GM12892 (cell line): Measurements from ENCODE around the gene MAFG.
"Not testable (repeated sequence)": the region's sequence is repeated elsewhere in the genome, so short reads cannot be mapped to it uniquely, and the experiment has no call there.

Experiments
- DNase-seq: peaks from one replicate; pipeline ENCODE4 v3.0.0; 2011; ENCODE audit not compliant: insufficient read length
- FAIRE-seq: peaks from 2 replicates; lab custom pipeline; 2011; peaks lifted over from hg19 to GRCh38; lab: Jason Lieb, UNC
- POLR2A ChIP-seq: IDR thresholded peaks from 2 replicates; pipeline ENCODE4 v1.6.1; 2011; ENCODE audit warnings: low read depth, low read length, control low read depth
- POLR2AphosphoS5 ChIP-seq: IDR thresholded peaks from 2 replicates; pipeline ENCODE4 v1.6.1; 2011; ENCODE audit warnings: low read depth, low read length, control low read depth
- TAF1 ChIP-seq: IDR thresholded peaks from 2 replicates; pipeline ENCODE4 v1.6.1; 2011; ENCODE audit warnings: low read depth, mild to moderate bottlenecking, control low read depth, low read length, borderline replicate concordance

MAFG gene

DNA sequence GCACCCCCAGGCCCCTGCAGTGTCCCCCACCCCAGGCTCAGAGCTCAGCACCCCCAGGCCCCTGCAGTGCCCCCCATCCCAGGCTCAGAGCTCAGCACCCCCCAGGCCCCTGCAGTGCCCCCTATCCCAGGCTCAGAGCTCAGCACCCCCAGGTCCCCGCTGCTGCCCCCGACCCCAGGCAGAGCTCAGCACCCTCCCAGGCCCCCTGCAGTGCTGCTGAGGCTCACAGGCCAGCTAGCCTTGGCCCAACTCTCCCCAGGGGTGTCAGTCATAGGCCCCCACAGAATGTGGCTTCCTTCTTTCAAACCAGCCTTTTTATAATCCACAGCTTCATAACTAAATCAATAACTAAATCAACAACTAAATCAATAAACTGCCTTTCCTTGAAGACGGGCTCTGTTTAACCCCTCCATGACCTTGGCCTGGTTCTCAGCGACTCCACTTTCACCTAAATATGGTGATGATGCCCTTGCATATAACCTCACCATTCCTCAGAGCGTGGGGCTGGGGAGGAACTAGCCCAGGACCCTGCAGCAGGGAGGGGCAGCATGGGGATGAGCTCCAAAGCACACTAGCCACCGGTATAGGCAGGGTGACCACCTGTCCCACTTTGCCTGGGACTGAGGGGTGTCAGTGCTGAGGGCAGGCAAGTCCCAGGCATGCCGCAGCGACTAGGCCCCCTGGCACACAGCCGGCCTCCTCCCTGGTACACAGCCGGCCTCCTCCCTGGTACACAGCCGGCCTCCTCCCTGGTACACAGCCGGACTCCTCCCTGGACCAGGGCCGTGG lies 28.4 kb upstream of the MAFG start:
- TF ChIP-seq TAF1 = no peak
- no peak for TF ChIP-seq POLR2A
- TF ChIP-seq POLR2AphosphoS5 = no peak
- FAIRE-seq = no peak
- DNase-seq = no peak

DNA sequence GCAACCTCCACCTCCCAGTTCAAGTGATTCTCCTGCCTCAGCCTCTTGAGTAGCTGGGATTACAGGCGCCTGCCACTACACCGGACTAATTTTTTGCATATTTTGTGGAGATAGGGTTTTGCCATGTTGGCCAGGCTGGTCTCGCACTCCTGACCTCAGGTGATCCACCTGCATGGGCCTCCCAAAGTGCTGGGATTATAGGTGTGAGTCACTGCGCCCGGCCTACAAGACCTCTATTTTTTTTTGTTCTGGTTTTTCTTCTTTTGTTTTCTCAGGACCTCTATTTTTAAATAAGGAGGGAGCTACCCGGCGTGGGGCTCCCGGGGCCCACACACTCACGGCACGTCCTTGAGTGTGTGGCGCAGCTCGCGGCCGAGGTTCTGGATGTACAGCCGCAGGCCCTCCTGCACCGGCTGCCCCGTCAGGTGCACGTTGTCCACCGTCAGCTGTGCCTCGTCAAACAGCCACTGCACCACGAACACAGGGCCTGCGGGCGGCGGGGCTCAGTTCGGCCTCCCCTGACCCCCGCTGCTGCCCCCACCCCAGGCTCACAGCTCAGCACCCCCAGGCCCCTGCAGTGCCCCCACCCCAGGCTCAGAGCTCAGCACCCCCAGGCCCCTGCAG lies 27.6 kb upstream of the MAFG start:
- FAIRE-seq = no peak
- TF ChIP-seq POLR2A = no peak
- TF ChIP-seq POLR2AphosphoS5 = no peak
- no peak for TF ChIP-seq TAF1
- DNase-seq = no peak

DNA sequence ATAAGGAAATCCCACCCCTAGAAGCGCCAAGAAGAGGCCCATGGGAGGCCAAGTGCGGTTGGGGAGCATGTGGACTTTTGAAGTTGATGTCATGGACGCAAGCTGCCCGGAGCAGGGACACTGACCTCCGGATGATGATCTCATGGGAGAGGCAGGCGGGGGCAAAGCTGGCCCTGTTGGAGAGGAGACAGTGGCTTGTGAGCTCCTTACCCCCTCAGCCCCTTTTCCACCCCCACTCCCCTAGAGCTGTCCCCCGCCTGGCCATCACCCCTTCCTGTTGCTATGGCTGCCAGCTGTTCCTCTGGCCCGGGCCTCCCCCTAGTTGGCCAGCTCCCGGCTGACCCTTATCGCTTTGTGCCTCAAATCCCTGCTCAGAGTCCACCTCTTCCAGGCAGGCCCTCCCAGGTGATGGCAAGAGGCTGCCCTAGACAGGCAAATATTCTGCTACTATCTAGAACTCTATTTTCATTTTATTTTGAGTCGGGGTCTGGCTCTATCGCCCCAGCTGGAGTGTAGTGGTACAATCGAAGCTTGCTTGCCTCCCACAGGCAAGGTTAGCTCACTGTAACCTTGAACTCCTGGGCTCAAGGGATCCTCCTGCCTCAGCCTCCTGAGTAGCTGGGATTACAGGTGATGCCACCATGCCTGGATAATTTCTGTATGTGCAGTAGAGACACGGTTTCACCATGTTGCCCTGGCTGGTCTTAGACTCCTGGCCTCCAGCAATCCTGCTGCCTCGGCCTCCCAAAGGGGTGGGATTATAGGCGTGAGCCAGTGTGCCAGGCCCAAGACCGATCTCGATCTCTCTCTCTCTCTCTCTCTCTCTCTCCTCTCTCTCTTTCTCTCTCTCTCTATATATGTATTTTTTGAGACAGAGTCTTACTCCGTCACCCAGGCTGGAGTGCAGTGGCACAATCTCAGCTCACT lies 26.9 kb upstream of the MAFG start:
- TF ChIP-seq POLR2A (no peak), POLR2AphosphoS5 (no peak), TAF1 (no peak)
- DNase-seq (no peak), FAIRE-seq (no peak)

DNA sequence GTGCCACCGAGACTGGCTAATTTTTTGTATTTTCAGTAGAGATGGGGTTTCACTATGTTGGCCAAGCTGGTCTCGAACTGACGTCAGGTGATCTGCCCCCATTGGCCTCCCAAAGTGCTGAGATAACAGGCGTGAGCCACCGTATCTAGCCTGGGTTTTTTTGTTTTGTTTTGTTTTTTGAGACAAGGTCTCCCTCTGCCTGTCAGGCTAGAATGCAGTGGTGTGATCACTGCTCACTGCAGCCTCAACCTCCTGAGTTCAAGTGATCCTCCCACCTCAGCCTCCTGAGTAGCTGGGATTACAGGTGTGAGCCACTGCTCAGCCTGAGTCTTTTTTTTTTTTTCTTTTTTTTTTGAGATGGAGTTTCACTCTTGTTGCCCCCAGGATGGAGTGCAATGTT lies 25.9 kb upstream of the MAFG start:
- not testable (repeated sequence) for FAIRE-seq, DNase-seq

DNA sequence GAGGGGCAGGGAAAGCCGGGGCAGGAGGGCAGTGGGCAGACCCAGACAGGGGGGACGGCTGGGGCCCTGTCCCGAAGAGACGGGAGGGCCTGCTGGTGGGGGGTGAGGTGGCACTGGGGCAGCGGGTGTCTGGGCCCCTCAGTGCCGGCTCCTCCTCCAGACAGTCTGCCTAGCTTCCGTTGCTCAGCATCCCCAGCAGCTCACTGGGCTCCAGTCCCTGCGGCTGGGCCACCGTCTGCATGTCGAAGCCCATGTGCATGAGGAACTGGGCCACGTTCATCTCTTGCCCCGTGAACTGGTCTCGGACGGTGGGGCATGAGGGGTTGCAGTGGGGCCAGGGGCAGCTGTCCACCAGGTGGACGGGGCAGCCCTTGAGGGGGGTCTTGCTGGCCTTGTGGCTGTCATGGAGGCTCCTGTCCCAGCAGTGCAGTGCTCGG lies 25.3 kb upstream of the MAFG start:
- FAIRE-seq (no peak), DNase-seq (no peak)
- no peak for TF ChIP-seq TAF1
- TF ChIP-seq POLR2A = no peak
- no peak for TF ChIP-seq POLR2AphosphoS5

DNA sequence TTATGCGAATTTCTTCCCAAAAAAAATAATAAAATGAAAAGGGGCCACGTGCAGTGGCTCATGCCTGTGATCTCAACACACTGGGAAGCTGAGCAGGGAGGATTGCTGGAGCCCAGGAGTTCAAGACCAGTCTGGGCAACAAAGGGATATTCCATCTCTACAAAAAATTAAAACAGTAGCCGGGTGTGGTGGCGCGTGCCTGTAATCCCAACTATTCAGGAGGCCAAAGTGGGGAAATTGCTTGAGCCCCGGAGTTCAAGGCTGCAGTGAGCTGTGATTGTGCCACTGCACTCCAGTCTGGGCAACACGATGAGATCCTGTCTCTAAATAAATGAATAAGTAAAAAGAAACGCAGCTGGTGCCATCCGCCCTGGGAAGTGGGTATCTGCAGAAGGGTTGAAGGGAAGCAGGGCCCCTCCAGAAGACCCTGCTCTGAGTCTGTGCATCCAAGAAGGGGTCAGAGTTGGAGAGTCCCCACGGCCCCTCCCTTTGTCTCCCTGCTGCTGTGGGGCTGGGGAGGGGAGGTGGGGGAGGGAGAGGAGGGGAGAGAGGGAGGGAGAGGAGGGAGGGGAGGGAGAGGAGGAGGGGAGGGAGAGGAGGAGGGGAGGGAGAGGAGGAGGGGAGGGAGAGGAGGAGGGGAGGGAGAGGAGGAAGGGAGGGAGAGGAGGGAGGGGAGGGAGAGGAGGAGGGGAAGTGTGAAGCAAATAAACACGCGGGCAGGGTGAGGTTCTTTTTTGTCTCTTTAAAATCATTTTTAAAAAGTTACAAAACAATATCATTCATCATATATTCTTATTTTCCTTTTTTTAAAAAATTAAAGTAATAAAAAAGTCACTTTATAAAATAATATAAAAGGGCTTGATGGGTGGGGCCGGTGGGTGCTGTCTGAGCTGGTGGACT lies 24.5 kb upstream of the MAFG start:
- TF ChIP-seq TAF1 (no peak), POLR2AphosphoS5 (no peak), POLR2A (no peak)
- DNase-seq (no peak), FAIRE-seq (no peak)

DNA sequence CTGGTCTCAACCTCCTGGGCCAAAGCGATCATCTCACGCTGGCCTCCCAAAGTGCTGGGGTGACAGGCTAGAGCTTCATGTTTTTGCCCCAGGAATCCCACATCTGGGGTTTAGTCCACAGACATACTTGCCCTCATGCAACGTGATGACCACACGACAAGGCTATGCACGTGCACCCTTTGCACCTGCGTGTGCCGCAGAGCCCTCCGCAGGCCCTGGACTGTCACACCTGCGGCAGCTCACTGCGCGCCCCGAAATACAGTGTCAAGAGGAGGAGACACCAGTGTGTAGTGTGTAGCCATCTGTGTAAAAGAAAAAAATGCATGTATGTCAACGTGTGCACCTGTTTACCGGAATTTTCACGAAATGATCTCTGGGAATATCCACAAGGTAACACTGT lies 23.0 kb upstream of the MAFG start:
- no peak for TF ChIP-seq POLR2AphosphoS5
- TF ChIP-seq POLR2A = no peak
- TF ChIP-seq TAF1 = no peak
- FAIRE-seq (no peak), DNase-seq (no peak)

DNA sequence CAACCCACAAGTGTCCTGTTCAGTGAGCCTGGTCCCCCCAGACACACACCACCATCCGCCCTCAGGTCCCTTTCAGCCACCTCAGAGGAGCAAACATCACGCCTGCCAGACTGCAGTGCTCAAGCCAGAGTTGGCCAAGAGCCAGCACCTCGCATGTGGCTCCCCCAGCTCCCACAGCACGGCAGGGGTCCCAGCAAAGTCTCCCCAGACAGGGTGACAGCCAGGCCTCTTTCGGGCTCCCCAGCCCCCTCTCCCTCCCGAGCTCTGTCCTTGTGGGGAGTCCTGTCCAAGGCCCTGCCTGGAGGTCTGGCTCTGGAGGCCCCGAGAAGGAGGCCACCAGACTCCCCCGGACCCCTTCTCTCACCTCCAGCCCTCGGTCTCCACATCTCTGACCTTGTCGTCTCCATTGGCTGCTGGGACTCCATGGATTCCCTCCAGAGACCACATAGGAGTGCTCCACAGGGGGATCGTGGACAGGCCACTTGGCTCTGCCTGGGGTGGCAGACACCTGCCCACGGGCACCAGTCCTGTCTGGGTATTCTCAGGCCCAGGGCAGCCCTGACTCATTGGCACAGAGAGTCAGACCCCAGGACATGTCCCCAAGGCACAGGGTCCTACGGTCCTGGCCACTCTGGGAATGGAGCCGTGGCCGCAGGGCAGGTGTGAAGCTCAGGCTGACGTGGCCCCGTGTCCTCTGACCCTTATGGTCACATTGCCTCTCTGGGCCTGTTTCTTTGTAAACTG lies 21.3 kb upstream of the MAFG start:
- TF ChIP-seq POLR2A (no peak), POLR2AphosphoS5 (no peak), TAF1 (no peak)
- FAIRE-seq (no peak), DNase-seq (no peak)

DNA sequence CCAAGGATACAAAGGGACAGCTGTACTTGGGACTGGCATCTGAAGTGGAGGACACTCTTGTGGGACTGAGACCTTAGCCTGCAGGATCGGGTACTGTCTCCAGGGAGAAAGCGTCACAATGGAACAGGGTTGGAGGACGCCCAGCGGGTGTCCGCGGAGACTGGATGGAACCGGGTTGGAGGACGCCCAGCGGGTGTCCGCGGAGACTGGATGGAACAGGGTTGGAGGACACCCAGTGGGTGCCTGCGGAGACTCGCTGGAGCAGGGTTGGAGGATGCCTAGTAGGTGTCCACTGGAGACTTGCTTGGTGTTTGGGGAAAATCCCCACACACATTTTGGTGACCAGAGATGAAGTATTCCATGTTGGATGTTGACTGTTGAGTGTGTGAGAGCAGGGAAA lies 19.7 kb upstream of the MAFG start, which contains the start of gene MYADML2:
Gene MYADML2, minus strand, starts transcription at position 45 of the 400 bp plus-strand sequence. CDS start 5,492 bp downstream, outside the sequence.
- DNase-seq = no peak
- FAIRE-seq = no peak
- no peak for TF ChIP-seq TAF1
- no peak for TF ChIP-seq POLR2AphosphoS5
- no peak for TF ChIP-seq POLR2A

DNA sequence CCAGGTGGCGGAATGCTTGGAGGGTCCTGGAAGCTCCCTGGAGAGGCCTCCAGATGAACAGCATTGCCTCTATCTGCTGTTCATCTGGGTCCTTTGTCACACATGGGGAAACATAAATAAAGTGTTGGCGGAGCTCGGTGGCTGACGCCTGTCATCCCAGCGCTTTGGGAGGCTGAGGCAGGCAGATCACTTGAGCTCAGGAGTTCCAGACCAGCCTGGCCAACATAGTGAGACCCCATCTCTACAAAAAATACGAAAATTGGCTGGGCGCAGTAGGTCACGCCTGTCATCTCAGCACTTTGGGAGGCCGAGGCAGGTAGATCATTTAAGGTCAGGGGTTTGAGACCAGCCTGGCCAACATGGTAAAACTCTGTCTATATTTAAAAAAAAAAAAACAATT lies 17.3 kb upstream of the MAFG start:
- FAIRE-seq (no peak), DNase-seq (no peak)
- TF ChIP-seq TAF1 = no peak
- TF ChIP-seq POLR2A = no peak
- TF ChIP-seq POLR2AphosphoS5 = no peak
